IMR-90 (cell line): ENCODE measurements around the gene MYO1D. TPM values are rescaled to one million over a fixed set of nuclear protein-coding genes. Genes with fewer than 3 reads are reported as not detected.

Source experiments
- ATAC-seq: fragments of 200-7000 bp; cut with Tn5 transposase; 2 replicates; pipeline ENCODE4 v1.9.1; 2020; ENCODE audit warnings: low read depth, mild to moderate bottlenecking, moderate library complexity
- BruUV-seq: library from RNA; stranded (reverse); fragments of 400-500 nt; replicated peaks from 2 replicates; lab custom pipeline; 2021; lab: Mats Ljungman, UMichigan
- CTCF ChIA-PET: fragments of 300-600 bp; formaldehyde crosslinking; extraction: SDS; loops from one replicate; lab custom pipeline; 2021; ENCODE audit warnings: antibody characterized with exemption; lab: Yijun Ruan, JAX
- POLR2A ChIA-PET: fragments of 300-600 bp; sonication (Branson Sonifier 250); formaldehyde crosslinking; loops from one replicate; lab custom pipeline; 2022; ENCODE audit warnings: antibody characterized with exemption; ENCODE audit not compliant: unreplicated experiment; lab: Charles Lee
- DNase-seq: peaks from one replicate; pipeline ENCODE4 v3.0.0; 2013
- H2AFZ ChIP-seq: replicated peaks from 2 replicates; pipeline ENCODE3; 2013; ENCODE audit warnings: low read length, mild to moderate bottlenecking; ENCODE audit not compliant: poor library complexity
- H2AK5ac ChIP-seq: 2 replicates; pipeline ENCODE4 v1.6.1; 2013; ENCODE audit warnings: low read depth, low read length, inconsistent platforms
- H2AK9ac ChIP-seq: replicated peaks from 2 replicates; pipeline ENCODE3; 2013; ENCODE audit warnings: mild to moderate bottlenecking, low read depth, low read length, moderate library complexity; ENCODE audit not compliant: poor library complexity
- H2BK120ac ChIP-seq: 2 replicates; pipeline ENCODE4 v1.6.1; 2013; ENCODE audit warnings: low read depth, low read length, inconsistent platforms
- H2BK15ac ChIP-seq: 3 replicates; pipeline ENCODE4 v1.6.1; 2013; ENCODE audit warnings: low read depth, low read length, inconsistent platforms
- H2BK20ac ChIP-seq: 2 replicates; pipeline ENCODE4 v1.6.1; 2013; ENCODE audit warnings: low read depth, mild to moderate bottlenecking, inconsistent platforms, low read length, moderate library complexity
- H2BK5ac ChIP-seq: 2 replicates; pipeline ENCODE4 v1.6.1; 2013; ENCODE audit warnings: mild to moderate bottlenecking, low read depth, low read length, inconsistent platforms; ENCODE audit not compliant: poor library complexity, severe bottlenecking
- H3K14ac ChIP-seq: replicated peaks from 2 replicates; pipeline ENCODE4 v1.6.1; 2013; ENCODE audit warnings: low read depth, low read length, inconsistent platforms
- H3K18ac ChIP-seq: 2 replicates; pipeline ENCODE4 v1.6.1; 2013; ENCODE audit warnings: low read depth, low read length, control low read depth
- H3K23ac ChIP-seq: 2 replicates; pipeline ENCODE4 v1.6.1; 2013; ENCODE audit warnings: low read depth, low read length, inconsistent platforms
- H3K27ac ChIP-seq: 2 replicates; pipeline ENCODE4 v1.5.1; 2013; ENCODE audit warnings: mild to moderate bottlenecking, control low read depth, low read length; ENCODE audit not compliant: insufficient read depth
- H3K27me3 ChIP-seq: 2 replicates; pipeline ENCODE4 v1.6.1; 2013; ENCODE audit warnings: low read length; ENCODE audit not compliant: control insufficient read depth, insufficient read depth
- H3K36me3 ChIP-seq: 2 replicates; pipeline ENCODE4 v1.6.1; 2013; ENCODE audit warnings: low read length, mixed read lengths; ENCODE audit not compliant: control insufficient read depth, insufficient read depth
- H3K4ac ChIP-seq: 2 replicates; pipeline ENCODE4 v1.6.1; 2013; ENCODE audit warnings: low read depth, low read length, inconsistent platforms
- H3K4me1 ChIP-seq: 2 replicates; pipeline ENCODE4 v1.6.1; 2013; ENCODE audit warnings: low read length, mixed read lengths; ENCODE audit not compliant: control insufficient read depth, insufficient read depth
- H3K4me2 ChIP-seq: 2 replicates; pipeline ENCODE4 v1.6.1; 2013; ENCODE audit warnings: low read depth, mild to moderate bottlenecking, control low read depth, low read length, moderate library complexity
- H3K4me3 ChIP-seq: 2 replicates; pipeline ENCODE4 v1.5.1; 2013; ENCODE audit warnings: low read depth, mild to moderate bottlenecking, control low read depth, low read length, moderate library complexity; ENCODE audit not compliant: insufficient read depth
- H3K56ac ChIP-seq: 2 replicates; pipeline ENCODE4 v1.6.1; 2013; ENCODE audit warnings: low read length, inconsistent platforms; ENCODE audit not compliant: insufficient read depth; ENCODE audit errors: extremely low read depth
- H3K79me1 ChIP-seq, 2 experiments: 2 replicates each; pipeline ENCODE4 v1.6.1; 2013; ENCODE audit warnings: low read length in 2 of 2, inconsistent platforms in 1 of 2, low read depth in 1 of 2
- H3K9ac ChIP-seq: 2 replicates; pipeline ENCODE4 v1.6.1; 2013; ENCODE audit warnings: low read depth, low read length, control low read depth
- H3K9me1 ChIP-seq: 2 replicates; pipeline ENCODE4 v1.6.1; 2013; ENCODE audit warnings: low read length, inconsistent platforms; ENCODE audit not compliant: insufficient read depth
- H3K9me3 ChIP-seq: 2 replicates; pipeline ENCODE4 v1.6.1; 2013; ENCODE audit warnings: low read length; ENCODE audit not compliant: control insufficient read depth, insufficient read depth
- H4K20me1 ChIP-seq: 2 replicates; pipeline ENCODE4 v1.6.1; 2013; ENCODE audit warnings: low read length, inconsistent platforms; ENCODE audit not compliant: insufficient read depth
- H4K5ac ChIP-seq: 2 replicates; pipeline ENCODE4 v1.6.1; 2013; ENCODE audit warnings: mild to moderate bottlenecking, low read depth, low read length, control low read depth
- H4K8ac ChIP-seq, 2 experiments: 2 replicates each; pipeline ENCODE4 v1.6.1; 2013; ENCODE audit warnings: low read depth in 2 of 2, low read length in 2 of 2, control low read depth in 1 of 2, inconsistent platforms in 1 of 2
- H4K91ac ChIP-seq: 2 replicates; pipeline ENCODE4 v1.6.1; 2013; ENCODE audit warnings: low read depth, low read length, inconsistent platforms; ENCODE audit not compliant: insufficient read depth
- BHLHE40 ChIP-seq: fragments of 150-350 bp; IDR thresholded peaks from 2 replicates; pipeline ENCODE4 v1.6.1; 2016; ENCODE audit warnings: mild to moderate bottlenecking, low read depth, low read length
- CEBPB ChIP-seq: IDR thresholded peaks from 2 replicates; pipeline ENCODE4 v1.6.1; 2012; ENCODE audit warnings: low read depth, low read length, improper control_type of control experiment
- CHD1 ChIP-seq: IDR thresholded peaks from 2 replicates; pipeline ENCODE4 v1.6.1; 2012; ENCODE audit warnings: low read depth, low read length, improper control_type of control experiment
- CTCF ChIP-seq: conservative IDR thresholded peaks from 2 replicates; pipeline ENCODE4 v1.5.1; 2012; ENCODE audit warnings: mild to moderate bottlenecking, low read depth, low read length, improper control_type of control experiment
- ELK1 ChIP-seq: fragments of 150-350 bp; IDR thresholded peaks from 2 replicates; pipeline ENCODE4 v1.6.1; 2016; ENCODE audit warnings: low read depth, mild to moderate bottlenecking, low read length, moderate library complexity, borderline replicate concordance
- FOS ChIP-seq: fragments of 150-350 bp; IDR thresholded peaks from 2 replicates; pipeline ENCODE4 v1.6.1; 2016; ENCODE audit warnings: low read depth, low read length
- MAFK ChIP-seq: IDR thresholded peaks from 2 replicates; pipeline ENCODE4 v1.6.1; 2012; ENCODE audit warnings: low read depth, low read length, improper control_type of control experiment
- MAZ ChIP-seq: IDR thresholded peaks from 2 replicates; pipeline ENCODE4 v1.6.1; 2012; ENCODE audit warnings: low read depth, mild to moderate bottlenecking, low read length, improper control_type of control experiment, moderate library complexity, borderline replicate concordance
- MXI1 ChIP-seq: IDR thresholded peaks from 2 replicates; pipeline ENCODE4 v1.6.1; 2012; ENCODE audit warnings: low read depth, mild to moderate bottlenecking, low read length, moderate library complexity, borderline replicate concordance
- NFE2L2 ChIP-seq: fragments of 150-350 bp; IDR thresholded peaks from 2 replicates; pipeline ENCODE4 v1.6.1; 2016; ENCODE audit warnings: low read depth, mild to moderate bottlenecking, low read length
- POLR2A ChIP-seq: IDR thresholded peaks from 2 replicates; pipeline ENCODE4 v1.6.1; 2012; ENCODE audit warnings: mild to moderate bottlenecking, low read depth, low read length
- RCOR1 ChIP-seq: IDR thresholded peaks from 2 replicates; pipeline ENCODE4 v1.6.1; 2012; ENCODE audit warnings: mild to moderate bottlenecking, low read length, improper control_type of control experiment; ENCODE audit not compliant: insufficient replicate concordance
- RFX5 ChIP-seq: IDR thresholded peaks from 2 replicates; pipeline ENCODE4 v1.8.0; 2012; ENCODE audit warnings: low read depth, mild to moderate bottlenecking, low read length, moderate library complexity
- SMC3 ChIP-seq: fragments of 150-350 bp; IDR thresholded peaks from 2 replicates; pipeline ENCODE4 v1.6.1; 2016; ENCODE audit warnings: low read depth, mild to moderate bottlenecking, antibody characterized with exemption, low read length, moderate library complexity
- USF2 ChIP-seq: fragments of 150-350 bp; IDR thresholded peaks from 2 replicates; pipeline ENCODE4 v1.6.1; 2017; ENCODE audit warnings: mild to moderate bottlenecking, antibody characterized with exemption, low read length, low read depth
- WGBS, 2 experiments: methylation state at CpG; one replicate each; pipeline versions ENCODE4 v1.1.5 to v1.1.7; 2013; ENCODE audit warnings: missing lambda C conversion rate in 2 of 2; ENCODE audit not compliant: insufficient read length in 1 of 2; ENCODE audit errors: extremely low coverage in 2 of 2; 5-methylcytosine and 5-hydroxymethylcytosine counted together
- dilution Hi-C: fragments of 300-500 bp; cut with HindIII; formaldehyde crosslinking; loops from one replicate; pipeline ENCODE4 v1.14.3; 2018; ENCODE audit warnings: low sequenced_read_pairs; ENCODE audit not compliant: unreplicated experiment
- in situ Hi-C: fragments of 300-500 bp; cut with MboI; formaldehyde crosslinking; loops from 3 replicates; pipeline ENCODE4 v1.14.3; 2019; ENCODE audit warnings: low sequenced_read_pairs, inconsistent platforms, mixed read lengths
- intact Hi-C: fragments of 100-400 bp; cut with micrococcal nuclease; formaldehyde crosslinking; loops from 2 replicates; pipeline ENCODE4 v1.10.0; 2022
- polyA plus RNA-seq, 3 experiments: library from polyadenylated mRNA; depleted of rRNA; stranded (reverse); fragments of >200 nt; gene quantifications; 2 replicates each; pipeline ENCODE4 v1.2.3, GENCODE V29; 2012; ENCODE audit warnings: low replicate concordance in 1 of 3
- total RNA-seq: library from RNA; depleted of rRNA; stranded (reverse); fragments of >200 nt; gene quantifications from 2 replicates; pipeline ENCODE4 v1.2.3, GENCODE V29; 2012

Gene MYO1D
- total and polyA plus RNA-seq, 2 of the 4 experiments (the other 2 are of a cell fraction): 0.63 to 0.90 TPM

- no peak overlapping the region for H3K14ac ChIP-seq
- dilution Hi-C loops: no loop called here
- POLR2A ChIA-PET: no interaction called here
- TF ChIP-seq SMC3: no peak
- no peak for TF ChIP-seq ELK1
- no peak for TF ChIP-seq POLR2A
- no peak for TF ChIP-seq MAZ
- no peak for TF ChIP-seq CEBPB
- TF ChIP-seq CTCF: no peak
- TF ChIP-seq MAFK: no peak
- no peak for TF ChIP-seq BHLHE40
- TF ChIP-seq MXI1: no peak
- no peak for TF ChIP-seq FOS
- no peak for TF ChIP-seq RFX5
- TF ChIP-seq NFE2L2: no peak
- no peak for TF ChIP-seq CHD1
- no peak for TF ChIP-seq USF2
- TF ChIP-seq RCOR1: no peak
These were observed 192.6 kb downstream of the MYO1D start for GRCh38 chr17:32684087-32684958.

More at GRCh38 chr17:32684087-32684958, 192.6 kb downstream of the MYO1D start:
- Histone ChIP-seq H2BK15ac (no peak overlapping the region), H4K5ac (no peak overlapping the region), H4K20me1 (no peaks in the 10 kb centered on the region), H2AFZ (no peak overlapping the region), H4K91ac (no peak overlapping the region), H4K8ac (no peak overlapping the region), H3K27me3 (no peaks in the 10 kb centered on the region), H3K4me2 (no peak overlapping the region), H3K9me1 (no peaks in the 10 kb centered on the region), H3K9ac (no peak overlapping the region), H3K18ac (no peak overlapping the region), H3K27ac (no peak overlapping the region), H3K79me1 (no peaks in the 10 kb centered on the region), H2BK5ac (no peak overlapping the region), H2BK120ac (no peak overlapping the region), H2BK20ac (no peak overlapping the region), H3K4me3 (no peak overlapping the region), H3K4me1 (no peaks in the 10 kb centered on the region), H2AK9ac (no peak overlapping the region), H3K56ac (no peak overlapping the region), H3K4ac (no peak overlapping the region), H3K36me3 (no peaks in the 10 kb centered on the region), H3K9me3 (no peaks in the 10 kb centered on the region; the same call in 1 of the 2 replicates), H3K23ac (no peak overlapping the region), H2AK5ac (no peak overlapping the region)
- in situ Hi-C loops: no loop called here
- ATAC-seq (no peak), DNase-seq (no peak)
- BruUV-seq: no TSS peak
- 90% methylated on average over 2 of the region's 16 CpGs; no CpG with 5 or more reads in 1 of the 2 experiments for WGBS, 2 experiments
- intact Hi-C loops: no loop called here
- CTCF ChIA-PET: no interaction called here
